Tibial artery (tissue), 4 donors: ENCODE measurements around the gene CD34.
"Not testable (repeated sequence)": the region's sequence is repeated elsewhere in the genome, so short reads cannot be mapped to it uniquely, and the experiment has no call there.

Experiments used
- DNase-seq, 2 donors: peaks; one replicate each; pipeline ENCODE4 v3.0.0-alpha.2; 2019
- H3K27ac ChIP-seq, 2 donors: fragments of 200-600 bp; sonication (generic) in 1 of 2; 1 replicate in 1 of 2; 2 replicates in 1 of 2; pipeline ENCODE4 v1.5.1; 2018 to 2019; ENCODE audit warnings: mild to moderate bottlenecking in 1 of 2
- H3K27me3 ChIP-seq, 2 donors: fragments of 200-600 bp; sonication (generic) in 1 of 2; one replicate each; pipeline versions ENCODE4 v1.5.1 to v1.6.0; 2016 to 2019
- H3K36me3 ChIP-seq, 3 donors: fragments of 200-600 bp; sonication (generic) in 2 of 3; one replicate each; pipeline ENCODE4 v1.5.1; 2016 to 2019; ENCODE audit warnings: mild to moderate bottlenecking in 2 of 3
- H3K4me1 ChIP-seq, 4 donors: fragments of 200-600 bp; sonication (generic) in 2 of 4; 1 replicate in 3 of 4; 2 replicates in 1 of 4; pipeline ENCODE4 v1.5.1; 2016 to 2019
- H3K4me3 ChIP-seq, 2 donors: fragments of 200-600 bp; sonication (generic) in 1 of 2; 1 replicate in 1 of 2; 2 replicates in 1 of 2; pipeline ENCODE4 v1.5.1; 2018 to 2019; ENCODE audit warnings: mild to moderate bottlenecking in 2 of 2
- H3K9me3 ChIP-seq, 3 donors: fragments of 200-600 bp; sonication (generic) in 1 of 3; one replicate each; pipeline ENCODE4 v1.5.1; 2016 to 2019
- intact Hi-C: fragments of 100-400 bp; cut with DNase I; formaldehyde crosslinking; loops from one replicate; pipeline ENCODE4 v1.15.0; 2023; ENCODE audit warnings: low total_unique reads
- TF ChIP-seq, protein P1 (sequence below), 2 experiments: fragments of 200-600 bp in 1 of 2; fragments of 450-650 bp in 1 of 2; IDR thresholded peaks; one replicate each; pipeline ENCODE4 v1.5.1; 2017 to 2019; ENCODE audit warnings: antibody characterized with exemption in 2 of 2, mild to moderate bottlenecking in 1 of 2, moderate library complexity in 1 of 2

Gene CD34

DNA sequence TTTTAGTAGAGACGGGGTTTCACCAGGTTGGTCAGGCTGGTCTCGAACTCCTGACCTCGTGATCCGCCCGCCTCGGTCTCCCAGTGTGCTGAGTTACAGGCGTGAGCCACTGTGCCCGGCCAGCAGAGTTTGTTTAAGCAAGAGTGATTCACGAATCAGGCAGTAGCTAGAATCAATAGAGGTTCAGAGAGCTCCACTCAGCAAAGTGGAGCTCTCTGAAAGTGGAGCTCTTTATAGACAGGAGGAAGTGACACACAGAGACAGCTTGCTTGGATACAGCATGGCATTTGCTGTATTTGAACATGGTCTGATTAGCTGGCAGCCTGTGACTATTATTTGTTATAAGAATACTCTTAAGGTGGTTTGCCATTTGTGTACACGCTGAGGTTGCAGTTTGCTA, 27.1 kb upstream of the CD34 start:
- Histone ChIP-seq H3K9me3 (no peaks in the 10 kb centered on the region), H3K36me3 (no peaks in the 10 kb centered on the region), H3K27ac (peak overlapping the region in 1 of 2 donors; percentile 19), H3K4me3 (no peak overlapping the region), H3K27me3 (no peaks in the 10 kb centered on the region), H3K4me1 (peaks cover 0 to 18% (median 4%) of the 10 kb centered on the region in 4 donors)
- TF ChIP-seq, protein P1, sequence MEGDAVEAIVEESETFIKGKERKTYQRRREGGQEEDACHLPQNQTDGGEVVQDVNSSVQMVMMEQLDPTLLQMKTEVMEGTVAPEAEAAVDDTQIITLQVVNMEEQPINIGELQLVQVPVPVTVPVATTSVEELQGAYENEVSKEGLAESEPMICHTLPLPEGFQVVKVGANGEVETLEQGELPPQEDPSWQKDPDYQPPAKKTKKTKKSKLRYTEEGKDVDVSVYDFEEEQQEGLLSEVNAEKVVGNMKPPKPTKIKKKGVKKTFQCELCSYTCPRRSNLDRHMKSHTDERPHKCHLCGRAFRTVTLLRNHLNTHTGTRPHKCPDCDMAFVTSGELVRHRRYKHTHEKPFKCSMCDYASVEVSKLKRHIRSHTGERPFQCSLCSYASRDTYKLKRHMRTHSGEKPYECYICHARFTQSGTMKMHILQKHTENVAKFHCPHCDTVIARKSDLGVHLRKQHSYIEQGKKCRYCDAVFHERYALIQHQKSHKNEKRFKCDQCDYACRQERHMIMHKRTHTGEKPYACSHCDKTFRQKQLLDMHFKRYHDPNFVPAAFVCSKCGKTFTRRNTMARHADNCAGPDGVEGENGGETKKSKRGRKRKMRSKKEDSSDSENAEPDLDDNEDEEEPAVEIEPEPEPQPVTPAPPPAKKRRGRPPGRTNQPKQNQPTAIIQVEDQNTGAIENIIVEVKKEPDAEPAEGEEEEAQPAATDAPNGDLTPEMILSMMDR (IDR thresholded peaks at IDR 0.05): no peak
- intact Hi-C loops: no loop called here
- no peak for DNase-seq

DNA sequence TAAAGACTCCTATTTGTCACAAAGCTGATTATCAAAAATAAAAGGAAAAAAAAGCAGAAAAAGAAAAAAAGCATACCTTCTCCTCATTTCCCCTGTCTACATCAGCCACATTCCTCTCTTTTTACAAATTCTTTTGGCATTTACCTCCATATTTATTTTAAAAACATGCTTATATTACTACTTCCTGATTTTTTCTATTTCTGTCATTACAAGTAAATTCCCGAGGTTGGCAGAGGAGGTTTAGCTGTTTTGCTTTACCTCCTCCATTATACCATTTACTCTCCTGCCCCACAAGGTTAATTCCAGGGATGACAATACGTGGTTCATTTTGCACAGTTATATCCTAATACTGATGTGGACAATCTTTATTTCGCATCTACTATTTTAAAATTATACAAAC, 26.3 kb upstream of the CD34 start:
- no peak overlapping the region for H3K4me3 ChIP-seq
- no peaks in the 10 kb centered on the region for H3K36me3 ChIP-seq
- H3K27me3 ChIP-seq: no peaks in the 10 kb centered on the region
- H3K4me1 ChIP-seq: peaks cover 0 to 18% (median 4%) of the 10 kb centered on the region in 4 donors
- TF ChIP-seq, protein P1 (IDR thresholded peaks at IDR 0.05): no peak
- H3K9me3 ChIP-seq: no peaks in the 10 kb centered on the region
- no peak overlapping the region for H3K27ac ChIP-seq
- DNase-seq: no peak
- intact Hi-C loops: no loop called here

DNA sequence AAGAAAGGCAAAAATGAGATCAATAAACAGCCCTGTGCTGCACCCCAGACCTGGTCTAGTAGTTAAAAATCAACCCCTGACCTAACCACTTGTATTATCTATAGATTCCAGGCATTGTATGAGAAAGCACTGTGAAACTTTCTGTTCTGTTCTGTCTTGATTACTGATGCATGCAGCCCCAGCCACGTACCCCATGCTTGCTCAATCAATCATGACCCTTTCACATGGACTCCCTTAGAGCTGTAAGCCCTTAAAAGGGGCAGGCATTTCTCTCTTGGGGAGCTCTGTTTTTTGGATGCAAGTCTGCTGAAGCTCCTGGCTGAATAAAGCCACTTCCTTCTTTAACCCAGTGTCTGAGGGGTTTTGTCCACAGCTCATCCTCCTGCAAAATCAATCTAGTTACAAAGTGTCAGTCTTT, 24.2 kb upstream of the CD34 start:
- H3K4me3 ChIP-seq: no peak overlapping the region
- TF ChIP-seq, protein P1 (IDR thresholded peaks at IDR 0.05): no peak
- no peaks in the 10 kb centered on the region for H3K27me3 ChIP-seq
- no peaks in the 10 kb centered on the region for H3K9me3 ChIP-seq
- H3K27ac ChIP-seq: no peak overlapping the region
- intact Hi-C loops: no loop called here
- no peaks in the 10 kb centered on the region for H3K36me3 ChIP-seq
- no peak for DNase-seq
- H3K4me1 ChIP-seq: peaks cover 0 to 12% (median 2%) of the 10 kb centered on the region in 4 donors

DNA sequence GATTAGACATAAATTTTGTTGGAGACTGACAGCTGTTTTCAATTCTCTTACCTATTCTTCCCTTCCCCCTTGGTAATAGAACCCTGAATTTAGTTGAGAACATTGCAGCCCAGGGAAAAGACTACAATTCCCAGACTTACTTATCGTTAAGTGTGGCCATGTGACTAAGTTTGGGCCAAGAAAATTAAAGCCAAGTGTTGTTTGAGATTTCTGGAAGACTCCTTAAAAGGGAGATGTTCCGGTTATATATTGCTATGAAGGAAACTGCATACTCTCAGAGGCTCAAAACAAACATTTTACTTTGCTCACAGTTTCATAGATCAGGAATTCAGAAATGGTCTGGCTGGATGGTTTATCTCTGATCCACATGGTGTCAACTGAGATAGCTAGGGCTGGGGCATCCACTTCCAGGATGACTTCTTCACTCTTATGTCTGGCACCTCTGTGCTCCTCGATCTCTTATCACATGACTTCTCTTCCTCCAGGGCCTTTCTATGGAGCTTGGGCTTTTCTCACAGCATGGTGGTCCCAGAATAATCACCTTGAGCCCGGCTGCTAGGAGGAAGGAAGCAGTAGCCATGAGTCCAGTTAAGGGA, 22.4 kb upstream of the CD34 start:
- DNase-seq: no peak
- Histone ChIP-seq H3K4me1 (peaks cover 0 to 9% (median 2%) of the 10 kb centered on the region in 4 donors), H3K4me3 (no peak overlapping the region), H3K27me3 (no peaks in the 10 kb centered on the region), H3K27ac (no peak overlapping the region), H3K36me3 (no peaks in the 10 kb centered on the region), H3K9me3 (no peaks in the 10 kb centered on the region)
- intact Hi-C loops: no loop called here
- TF ChIP-seq, protein P1 (IDR thresholded peaks at IDR 0.05): no peak

DNA sequence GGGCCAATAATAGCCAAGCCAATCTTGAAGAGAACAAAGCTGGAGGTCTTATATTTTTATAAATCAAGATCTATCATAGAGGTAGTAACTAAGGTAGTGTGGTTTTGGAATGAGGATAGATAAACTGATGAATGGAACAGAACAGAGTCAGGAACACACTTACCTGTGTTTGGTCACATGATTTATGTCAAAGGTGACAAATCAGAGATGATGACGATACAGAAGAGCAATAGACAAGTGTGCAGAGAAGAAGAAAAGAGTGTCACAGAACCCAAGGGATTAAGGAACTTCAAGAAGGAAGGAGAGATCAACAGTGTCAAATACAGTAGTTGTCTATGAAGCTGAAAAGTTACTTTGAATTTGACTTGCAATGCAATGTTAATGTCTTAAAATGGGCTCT, 16.1 kb upstream of the CD34 start:
- no peaks in the 10 kb centered on the region for H3K36me3 ChIP-seq
- intact Hi-C loops: no loop called here

DNA sequence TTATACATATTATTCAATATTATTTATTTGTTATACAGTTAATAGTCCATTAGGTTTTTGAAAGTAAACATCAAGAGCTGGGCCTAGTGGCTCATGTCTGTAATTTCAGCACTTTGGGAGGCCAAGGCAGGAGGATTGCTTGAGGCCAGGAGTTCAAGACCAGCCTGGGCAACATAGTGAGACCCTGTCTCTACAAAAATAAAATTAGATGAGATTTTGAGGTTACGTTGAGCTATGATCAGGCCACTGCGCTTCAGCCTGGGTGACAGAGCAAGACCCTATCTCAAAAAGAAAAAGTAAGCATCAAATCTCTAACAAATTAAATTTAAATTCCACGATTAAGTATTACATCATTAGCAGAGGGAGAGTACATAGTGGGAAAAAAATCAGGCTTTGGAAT, 15.0 kb upstream of the CD34 start:
- H3K27ac ChIP-seq, H3K4me3 ChIP-seq, H3K9me3 ChIP-seq, DNase-seq, H3K36me3 ChIP-seq, intact Hi-C loops, H3K27me3 ChIP-seq: not testable (repeated sequence)
- peaks cover 0 to 30% (median 10%) of the 10 kb centered on the region in 4 donors for H3K4me1 ChIP-seq

More for the DNA sequence above, 16.1 kb upstream of the CD34 start:
- H3K9me3 ChIP-seq: no peaks in the 10 kb centered on the region
- no peak overlapping the region for H3K4me3 ChIP-seq
- H3K27ac ChIP-seq: no peak overlapping the region
- peaks cover 0 to 30% (median 10%) of the 10 kb centered on the region in 4 donors for H3K4me1 ChIP-seq
- DNase-seq: no peak
- TF ChIP-seq, protein P1 (IDR thresholded peaks at IDR 0.05): no peak
- no peaks in the 10 kb centered on the region for H3K27me3 ChIP-seq
